H1 (cell line): ENCODE results near the gene LYL1. TPM values are rescaled to one million over a fixed set of nuclear protein-coding genes. Genes with fewer than 3 reads are reported as not detected.

Source experiments
- CTCF ChIA-PET: fragments of 300-600 bp; sonication (Branson Sonifier 250); formaldehyde crosslinking; loops from one replicate; lab custom pipeline; 2021; ENCODE audit not compliant: partially characterized antibody; lab: Charles Lee
- POLR2A ChIA-PET: fragments of 300-600 bp; sonication (Branson Sonifier 250); formaldehyde crosslinking; loops from one replicate; lab custom pipeline; 2021; ENCODE audit warnings: inconsistent platforms; ENCODE audit not compliant: partially characterized antibody; lab: Charles Lee
- DNase-seq, 2 experiments: peaks; one replicate each; pipeline versions ENCODE4 v3.0.0 to v3.0.0-alpha.2; 2010 to 2022; ENCODE audit warnings: low spot score in 2 of 2, low read depth in 1 of 2, mixed read lengths in 1 of 2
- FAIRE-seq: peaks from 2 replicates; lab custom pipeline; 2011; peaks lifted over from hg19 to GRCh38; lab: Jason Lieb, UNC
- H2AFZ ChIP-seq: 2 replicates; pipeline ENCODE4 v1.8.1; 2012; ENCODE audit warnings: low read length, inconsistent platforms
- H2AK5ac ChIP-seq: 2 replicates; pipeline ENCODE4 v1.6.1; 2013; ENCODE audit warnings: low read depth, low read length
- H2BK120ac ChIP-seq: replicated peaks from 2 replicates; pipeline ENCODE3; 2013; ENCODE audit warnings: low read depth, low read length, inconsistent platforms
- H2BK12ac ChIP-seq: 2 replicates; pipeline ENCODE4 v1.6.1; 2013; ENCODE audit warnings: low read depth, low read length
- H2BK15ac ChIP-seq: 2 replicates; pipeline ENCODE4 v1.6.1; 2013; ENCODE audit warnings: low read length
- H2BK20ac ChIP-seq: 2 replicates; pipeline ENCODE4 v1.6.1; 2013; ENCODE audit warnings: low read length
- H2BK5ac ChIP-seq: 2 replicates; pipeline ENCODE4 v1.6.1; 2013; ENCODE audit warnings: low read depth, low read length
- H3K14ac ChIP-seq: 2 replicates; pipeline ENCODE4 v1.6.1; 2013; ENCODE audit warnings: inconsistent platforms; ENCODE audit not compliant: insufficient read length
- H3K18ac ChIP-seq: 2 replicates; pipeline ENCODE4 v1.6.1; 2013; ENCODE audit warnings: low read length; ENCODE audit errors: extremely low read depth
- H3K23ac ChIP-seq: 2 replicates; pipeline ENCODE4 v1.6.1; 2013; ENCODE audit warnings: inconsistent platforms; ENCODE audit not compliant: insufficient read length
- H3K23me2 ChIP-seq: 2 replicates; pipeline ENCODE4 v1.6.1; 2013; ENCODE audit warnings: low read depth, low read length
- H3K27ac ChIP-seq: 2 replicates; pipeline ENCODE4 v1.6.1; 2011; ENCODE audit warnings: low read depth, low read length, inconsistent platforms
- H3K27me3 ChIP-seq, 4 experiments: replicated peaks in 1 of 4; 1 replicate in 1 of 4; 2 replicates in 3 of 4; pipeline versions ENCODE4 v1.6.1 to v1.8.1; 2011 to 2013; ENCODE audit warnings: low read length in 3 of 4, mild to moderate bottlenecking in 3 of 4, inconsistent platforms in 2 of 4, mixed read lengths in 2 of 4, moderate library complexity in 1 of 4; ENCODE audit not compliant: control insufficient read depth in 3 of 4, insufficient read depth in 3 of 4; ENCODE audit errors: extremely low read depth in 1 of 4
- H3K36me3 ChIP-seq, 4 experiments: 2 replicates each; pipeline versions ENCODE4 v1.6.1 to v1.8.1; 2011 to 2013; ENCODE audit warnings: mild to moderate bottlenecking in 4 of 4, low read length in 3 of 4, moderate library complexity in 2 of 4, control low read depth in 1 of 4, inconsistent platforms in 1 of 4; ENCODE audit not compliant: insufficient read depth in 4 of 4, control insufficient read depth in 2 of 4
- H3K4ac ChIP-seq: replicated peaks from 2 replicates; pipeline ENCODE3; 2013; ENCODE audit warnings: low read length, low read depth, mixed read lengths, inconsistent platforms; ENCODE audit not compliant: insufficient read length
- H3K4me1 ChIP-seq, 4 experiments: replicated peaks in 1 of 4; 1 replicate in 1 of 4; 2 replicates in 3 of 4; pipeline versions ENCODE4 v1.6.1 to v1.8.1; 2011 to 2013; ENCODE audit warnings: low read length in 3 of 4, inconsistent platforms in 2 of 4, mixed read lengths in 1 of 4; ENCODE audit not compliant: insufficient read depth in 4 of 4, control insufficient read depth in 3 of 4
- H3K4me2 ChIP-seq, 2 experiments: 2 replicates each; pipeline versions ENCODE4 v1.6.1 to v1.8.1; 2011 to 2013; ENCODE audit warnings: low read depth in 2 of 2, low read length in 2 of 2, control low read depth in 1 of 2, inconsistent platforms in 1 of 2, mild to moderate bottlenecking in 1 of 2; ENCODE audit not compliant: insufficient read depth in 1 of 2
- H3K4me3 ChIP-seq, 4 experiments: fragments of 200-600, 300-600 bp in 1 of 4; sonication (generic), shearing (Covaris generic), sonication (Bioruptor Twin) in 1 of 4; 2 replicates each; pipeline versions ENCODE4 v1.5.1 to v1.8.1; 2011 to 2016; ENCODE audit warnings: low read length in 4 of 4, low read depth in 3 of 4, control low read depth in 2 of 4, inconsistent platforms in 2 of 4, mild to moderate bottlenecking in 2 of 4, mixed read lengths in 1 of 4, moderate library complexity in 1 of 4; ENCODE audit not compliant: insufficient read depth in 2 of 4; ENCODE audit errors: extremely low read depth in 1 of 4
- H3K56ac ChIP-seq: replicated peaks from 2 replicates; pipeline ENCODE3; 2013; ENCODE audit warnings: low read depth, mild to moderate bottlenecking, mixed read lengths, low read length, inconsistent platforms; ENCODE audit not compliant: insufficient read length
- H3K79me1 ChIP-seq: 2 replicates; pipeline ENCODE4 v1.6.1; 2013; ENCODE audit warnings: low read depth, low read length, control low read depth
- H3K79me2 ChIP-seq, 2 experiments: 2 replicates each; pipeline versions ENCODE4 v1.6.1 to v1.8.1; 2012 to 2013; ENCODE audit warnings: low read length in 2 of 2, mild to moderate bottlenecking in 2 of 2, inconsistent platforms in 1 of 2; ENCODE audit not compliant: insufficient read depth in 2 of 2, control insufficient read depth in 1 of 2
- H3K9ac ChIP-seq, 4 experiments: replicated peaks in 1 of 4; 1 replicate in 1 of 4; 2 replicates in 3 of 4; pipeline versions ENCODE4 v1.6.1 to v1.8.1; 2011 to 2013; ENCODE audit warnings: low read depth in 3 of 4, low read length in 3 of 4, control low read depth in 2 of 4, mild to moderate bottlenecking in 2 of 4, moderate library complexity in 2 of 4, inconsistent platforms in 1 of 4; ENCODE audit errors: extremely low read depth in 1 of 4
- H3K9me3 ChIP-seq, 2 experiments: 2 replicates each; pipeline versions ENCODE4 v1.6.1 to v1.8.1; 2012 to 2013; ENCODE audit warnings: mild to moderate bottlenecking in 2 of 2, moderate library complexity in 2 of 2, control low read depth in 1 of 2, inconsistent platforms in 1 of 2, low read depth in 1 of 2, low read length in 1 of 2, mixed read lengths in 1 of 2; ENCODE audit not compliant: insufficient read depth in 2 of 2
- H4K20me1 ChIP-seq, 2 experiments: replicated peaks in 1 of 2; 2 replicates each; pipeline versions ENCODE3 to v1.8.1; 2011 to 2013; ENCODE audit warnings: inconsistent platforms in 2 of 2, low read length in 2 of 2, mild to moderate bottlenecking in 1 of 2; ENCODE audit not compliant: insufficient read depth in 2 of 2, control insufficient read depth in 1 of 2
- H4K5ac ChIP-seq: 2 replicates; pipeline ENCODE4 v1.6.1; 2013; ENCODE audit warnings: low read length, low read depth, mixed read lengths, inconsistent platforms; ENCODE audit not compliant: insufficient read length
- H4K8ac ChIP-seq: 2 replicates; pipeline ENCODE4 v1.8.0; 2013; ENCODE audit warnings: mild to moderate bottlenecking, moderate library complexity, low read length, inconsistent platforms; ENCODE audit not compliant: insufficient read depth; ENCODE audit errors: extremely low read depth
- H4K91ac ChIP-seq: replicated peaks from 2 replicates; pipeline ENCODE3; 2013; ENCODE audit warnings: low read length, mixed read lengths, inconsistent platforms; ENCODE audit not compliant: insufficient read length
- ATF3 ChIP-seq: IDR thresholded peaks from 2 replicates; pipeline ENCODE4 v1.6.1; 2011; ENCODE audit warnings: low read depth, mild to moderate bottlenecking, low read length; ENCODE audit not compliant: insufficient read depth
- BACH1 ChIP-seq: IDR thresholded peaks from 2 replicates; pipeline ENCODE4 v1.6.1; 2012; ENCODE audit warnings: low read length, improper control_type of control experiment
- GABPA ChIP-seq: IDR thresholded peaks from 2 replicates; pipeline ENCODE4 v1.6.1; 2011; ENCODE audit warnings: mild to moderate bottlenecking, low read length, moderate library complexity, borderline replicate concordance; ENCODE audit not compliant: insufficient read depth
- KDM1A ChIP-seq: fragments of 200-600, 300-600 bp; sonication (generic); IDR thresholded peaks from 2 replicates; pipeline ENCODE4 v1.7.1; 2016; ENCODE audit warnings: mild to moderate bottlenecking, low read length, borderline replicate concordance
- KDM5A ChIP-seq: fragments of 200-600 bp; IDR thresholded peaks from 2 replicates; pipeline ENCODE4 v1.7.1; 2012; ENCODE audit warnings: mild to moderate bottlenecking, low read length, inconsistent platforms, mixed read lengths
- PHF8 ChIP-seq: fragments of 200-600 bp; sonication (generic); conservative IDR thresholded peaks from 2 replicates; pipeline ENCODE4 v1.7.1; 2012; ENCODE audit warnings: low read depth, mild to moderate bottlenecking, inconsistent platforms, low read length, moderate library complexity
- POLR2A ChIP-seq, 2 experiments: IDR thresholded peaks; 1 replicate in 1 of 2; 2 replicates in 1 of 2; pipeline ENCODE4 v1.6.1; 2011; ENCODE audit warnings: low read depth in 2 of 2, low read length in 2 of 2, mild to moderate bottlenecking in 2 of 2; ENCODE audit errors: control extremely low read depth in 1 of 2
- RNF2 ChIP-seq: fragments of 200-900, 300-1000 bp; sonication (generic); IDR thresholded peaks from 2 replicates; pipeline ENCODE4 v1.7.1; 2016; ENCODE audit warnings: borderline replicate concordance, low read depth, mild to moderate bottlenecking, antibody characterized with exemption, low read length; ENCODE audit not compliant: poor library complexity, severe bottlenecking; ENCODE audit errors: missing control alignments
- RXRA ChIP-seq: IDR thresholded peaks from 2 replicates; pipeline ENCODE4 v1.6.1; 2011; ENCODE audit warnings: low read depth, mild to moderate bottlenecking, low read length, moderate library complexity; ENCODE audit not compliant: insufficient read depth
- SIN3A ChIP-seq, 2 experiments: IDR thresholded peaks in 1 of 2; conservative IDR thresholded peaks in 1 of 2; 2 replicates each; pipeline ENCODE4 v1.6.1; 2011 to 2012; ENCODE audit warnings: low read length in 2 of 2, improper control_type of control experiment in 1 of 2, low read depth in 1 of 2, mild to moderate bottlenecking in 1 of 2
- TAF7 ChIP-seq: optimal IDR thresholded peaks from 2 replicates; pipeline ENCODE3; 2011; ENCODE audit warnings: low read depth, mild to moderate bottlenecking, inconsistent platforms, low read length, moderate library complexity, borderline replicate concordance
- WGBS, 2 experiments: shearing (Covaris generic) in 1 of 2; methylation state at CpG; one replicate each; pipeline versions ENCODE4 v1.1.6 to v1.1.7; 2013 to 2015; ENCODE audit warnings: low lambda C conversion rate in 2 of 2, mixed read lengths in 2 of 2, inconsistent platforms in 1 of 2, low coverage in 1 of 2, missing lambda C conversion rate in 1 of 2; ENCODE audit not compliant: insufficient replicate concordance in 2 of 2, insufficient coverage in 1 of 2, insufficient read length in 1 of 2; ENCODE audit errors: extremely low coverage in 1 of 2, missing lambda C conversion rate in 1 of 2; 5-methylcytosine and 5-hydroxymethylcytosine counted together
- polyA plus RNA-seq, 7 experiments: library from polyadenylated mRNA; depleted of rRNA in 3 of 7; stranded (reverse) in 5 of 7; unstranded in 2 of 7; fragments of >200 nt in 5 of 7; fragments of 200-250 nt in 2 of 7; gene quantifications; 1 replicate in 5 of 7; 2 replicates in 1 of 7; 4 replicates in 1 of 7; pipeline versions ENCODE4 v1.2.1 to v1.2.3, GENCODE V29; 2011 to 2013; ENCODE audit warnings: missing spikeins in 2 of 7, mixed read lengths in 2 of 7
- total RNA-seq: library from RNA; stranded (reverse); fragmentation: NEBNext Ultra II Directional; extraction: Animal tissue kit (Norgen Biotek cat#: 25700); gene quantifications from 2 replicates; pipeline ENCODE4 v1.2.1, GENCODE V29; 2021

Gene LYL1
- total and polyA plus RNA-seq, 2 of the 8 experiments (the other 6 are each of a cell fraction or from before 2014, with no cell fraction given): 0.58 to 0.76 TPM

GRCh38 chr19:13122275-13122878 lies 19.7 kb upstream of the LYL1 start:
- Histone ChIP-seq H2BK5ac (peak overlapping the region; percentile 78; the same call in 1 of the 2 replicates), H3K9me3 (no peaks in the 10 kb centered on the region), H2BK15ac (no peak overlapping the region; the same call in 1 of the 2 replicates), H3K4me2 (no peak overlapping the region; a peak in 1 of 4 replicates), H4K5ac (no peak overlapping the region), H4K8ac (no peak overlapping the region; the same call in 1 of the 2 replicates), H3K4ac (no peak overlapping the region), H4K91ac (no peak overlapping the region), H3K9ac (no peak overlapping the region), H3K23me2 (peaks cover 6% of the 10 kb centered on the region; the same call in 1 of the 2 replicates), H2AK5ac (0 out of 2 replicates have a peak overlapping the region, but pooled peaks have one; percentile 15), H3K14ac (no peak overlapping the region), H3K79me2 (peaks cover 58 to 89% of the 10 kb centered on the region in 2 experiments), H3K27ac (no peak overlapping the region), H2BK12ac (no peak overlapping the region; the same call in 1 of the 2 replicates), H3K18ac (no peak overlapping the region), H3K36me3 (peaks cover 4 to 11% (median 6%) of the 10 kb centered on the region in 4 experiments; a peak in 5 of 8 replicates), H3K27me3 (no peaks in the 10 kb centered on the region), H3K56ac (no peak overlapping the region), H2BK20ac (no peak overlapping the region), H3K23ac (no peak overlapping the region), H2AFZ (no peak overlapping the region), H3K79me1 (peaks cover 42% of the 10 kb centered on the region), H4K20me1 (peaks cover 57 to 64% of the 10 kb centered on the region in 2 experiments), H3K4me3 (no peak overlapping the region), H2BK120ac (no peak overlapping the region), H3K4me1 (peaks cover 14 to 36% (median 25%) of the 10 kb centered on the region in 4 experiments)
- ChIA-PET CTCF (interaction anchor here (1.6 to 2.3 kb wide), 2 partner anchors 17 to 60 kb away, joined by 4 to 10 read pairs; no protein-coding TSS in a partner anchor), POLR2A (interaction anchor here (0.5 to 19.5 kb wide), 8 partner anchors 10 to 157 kb away, joined by 3 to 228 read pairs (median 8); partner anchors contain the start of genes IER2 and STX10)
- 87% methylated on average over 13 of the region's 13 CpGs; no CpG with 5 or more reads in 1 of the 2 experiments for WGBS, 2 experiments
- FAIRE-seq (no peak), DNase-seq (no peak)
- TF ChIP-seq RNF2 (no peak), GABPA (no peak), PHF8 (no peak), ATF3 (no peak), SIN3A (conservative IDR thresholded peaks at IDR 0.05 in 1 of 2, IDR thresholded peaks at IDR 0.05 in 1 of 2; ENCODE audit: low read depth in 1 of 2, low read length in 2 of 2) (no peak), POLR2A (IDR thresholded peaks at IDR 0.05; ENCODE audit: control extremely low read depth in 1 of 2, low read depth in 2 of 2, low read length in 2 of 2) (no peak), RXRA (no peak), TAF7 (no peak), BACH1 (no peak), KDM1A (no peak), KDM5A (no peak)
